ENCODE data around the gene BTK. TPM values are rescaled to one million over a fixed set of nuclear protein-coding genes. Genes with fewer than 3 reads are reported as not detected.

Gene BTK
- total and polyA plus RNA-seq, 12 donors = 1.3 to 14.8 (median 5.9) TPM

DNA sequence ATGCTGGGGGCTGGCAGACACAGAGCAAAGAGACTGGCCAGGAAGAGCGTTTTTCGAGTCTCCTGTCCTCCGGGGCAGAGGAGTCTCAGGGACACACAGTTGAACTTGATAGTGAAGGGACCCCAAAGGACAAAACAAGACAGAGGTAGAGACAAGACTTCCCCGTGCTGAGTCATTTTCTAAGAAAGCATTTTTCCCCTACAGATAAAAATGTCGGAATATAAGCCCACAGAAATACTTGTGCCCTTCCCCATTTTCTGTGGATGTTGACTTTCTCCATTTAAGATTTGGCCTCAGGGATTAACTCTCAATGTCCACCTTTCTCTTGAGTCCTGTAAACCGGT, 523 bp upstream of the BTK start:
- Histone ChIP-seq H3K36me3 (replicated peaks in 1 of 2) (no peaks in the 10 kb centered on the region), H3K27me3 (no peaks in the 10 kb centered on the region), H3K9me3 (replicated peaks in 1 of 3) (no peaks in the 10 kb centered on the region), H3K4me1 (replicated peaks in 1 of 2) (no peaks in the 10 kb centered on the region), H3K27ac (no peak overlapping the region), H3K4me3 (no peak overlapping the region)
- no peak for DNase-seq
- TF ChIP-seq POLR2A (IDR thresholded peaks at IDR 0.05) (no peak), CTCF (IDR thresholded peaks at IDR 0.05) (no peak)
- intact Hi-C loops (cut with DNase I) = no loop called here
- 58 to 92% (median 75%) methylated on average over 3 to 6 of the region's 6 CpGs for WGBS, 4 donors

DNA sequence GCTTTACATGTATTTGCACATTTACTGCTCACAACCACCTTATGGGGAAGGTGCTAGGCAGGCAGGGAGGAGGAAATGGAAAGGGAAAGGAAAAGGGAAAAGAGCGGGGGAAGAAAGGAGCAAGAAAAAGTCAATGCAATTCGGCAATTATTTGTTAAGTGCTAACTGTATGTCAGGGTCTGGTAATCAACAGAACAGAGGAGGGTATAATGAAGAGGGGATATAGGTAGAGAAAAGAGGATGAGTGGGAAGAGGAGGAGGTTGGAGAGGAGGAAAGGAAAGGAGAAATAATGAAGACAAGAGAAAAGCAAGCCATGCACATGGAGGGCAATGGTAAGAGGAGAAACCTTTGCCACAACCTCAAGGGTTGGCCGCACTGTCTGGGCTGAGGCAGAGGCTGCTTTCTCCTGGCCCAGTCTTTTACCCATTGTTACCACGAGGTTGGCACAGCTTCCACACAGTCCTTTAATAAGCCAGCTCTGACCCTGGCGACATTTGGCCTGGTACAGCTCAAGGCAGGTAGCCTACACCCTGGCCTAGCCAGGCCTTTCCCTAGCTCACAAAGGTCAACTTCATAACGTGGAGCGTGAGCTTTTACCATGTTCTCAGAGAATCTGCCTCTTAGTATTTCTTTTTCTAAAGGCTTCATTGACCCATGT, 836 bp downstream of the BTK start:
- H3K4me3 ChIP-seq = no peak overlapping the region
- no peak for TF ChIP-seq POLR2A (IDR thresholded peaks at IDR 0.05)
- no peak for TF ChIP-seq CTCF (IDR thresholded peaks at IDR 0.05)

DNA sequence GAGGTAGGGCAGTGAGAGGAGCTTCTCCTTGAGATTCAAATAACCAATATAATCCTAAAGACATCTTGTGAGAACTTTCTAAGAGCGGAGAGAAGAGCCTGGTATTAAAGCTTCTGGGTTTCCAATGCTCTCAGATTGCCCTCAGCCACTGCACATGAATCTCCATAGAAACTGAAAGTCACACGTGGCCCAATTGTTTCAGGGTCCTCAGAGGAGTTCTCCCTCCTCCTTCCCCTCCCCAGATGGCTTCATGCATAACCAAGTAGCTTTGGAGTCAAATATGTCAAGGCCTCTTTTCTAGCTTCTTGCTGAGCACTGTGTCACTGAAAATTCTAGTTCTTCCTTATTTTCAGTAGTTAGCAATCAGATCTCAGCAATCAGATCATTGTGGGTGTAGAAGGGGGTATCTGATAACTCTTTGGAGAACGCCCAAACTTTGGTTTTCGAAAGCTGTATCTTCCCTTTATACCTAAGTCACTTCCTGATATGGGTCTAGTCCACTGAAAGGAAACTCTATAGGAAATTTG, 2.2 kb downstream of the BTK start:
- Histone ChIP-seq H3K36me3 (replicated peaks in 1 of 2) (no peaks in the 10 kb centered on the region), H3K4me3 (no peak overlapping the region), H3K4me1 (replicated peaks in 1 of 2) (no peaks in the 10 kb centered on the region), H3K27me3 (no peaks in the 10 kb centered on the region), H3K27ac (no peak overlapping the region), H3K9me3 (replicated peaks in 1 of 3) (no peaks in the 10 kb centered on the region)
- intact Hi-C loops (cut with DNase I) = no loop called here
- no peak for TF ChIP-seq CTCF (IDR thresholded peaks at IDR 0.05)
- TF ChIP-seq POLR2A (IDR thresholded peaks at IDR 0.05) = no peak
- WGBS, 4 donors = 51 to 64% (median 57%) methylated on average over 3 to 4 of the region's 4 CpGs
- no peak for DNase-seq

More for the DNA sequence above, 836 bp downstream of the BTK start:
- Histone ChIP-seq H3K36me3 (replicated peaks in 1 of 2) (no peaks in the 10 kb centered on the region), H3K27ac (no peak overlapping the region), H3K4me1 (replicated peaks in 1 of 2) (no peaks in the 10 kb centered on the region), H3K9me3 (replicated peaks in 1 of 3) (no peaks in the 10 kb centered on the region), H3K27me3 (no peaks in the 10 kb centered on the region)
- intact Hi-C loops (cut with DNase I) = no loop called here
- DNase-seq = no peak
- 66 to 82% (median 75%) methylated on average over 7 of the region's 7 CpGs for WGBS, 4 donors

GRCh38 chrX:101377547-101377946, 8.4 kb downstream of the BTK start:
- 42 to 74% (median 51%) methylated on average over 1 of the region's 1 CpG for WGBS, 4 donors
- peaks cover 5% of the 10 kb centered on the region for H3K27me3 ChIP-seq

More at GRCh38 chrX:101377547-101377946, 8.4 kb downstream of the BTK start:
- Histone ChIP-seq H3K27ac (no peak overlapping the region), H3K36me3 (replicated peaks in 1 of 2) (no peaks in the 10 kb centered on the region), H3K9me3 (replicated peaks in 1 of 3) (no peaks in the 10 kb centered on the region), H3K4me1 (replicated peaks in 1 of 2) (no peaks in the 10 kb centered on the region), H3K4me3 (no peak overlapping the region)
- no peak for TF ChIP-seq POLR2A (IDR thresholded peaks at IDR 0.05)
- TF ChIP-seq CTCF (IDR thresholded peaks at IDR 0.05) = no peak
- intact Hi-C loops (cut with DNase I) = no loop called here
- DNase-seq = no peak

Measured in adrenal gland (tissue), 12 donors.